GM12873 (cell line): Measurements from ENCODE around the gene ENTPD1.

Experiments
- TF ChIP-seq, protein P1 (sequence below): IDR thresholded peaks from 2 replicates; pipeline ENCODE4 v1.5.1; 2012; ENCODE audit warnings: low read depth, mild to moderate bottlenecking, moderate library complexity, low read length, control low read depth; ENCODE audit not compliant: insufficient read depth; ENCODE audit errors: missing control alignments

The ENTPD1 gene

GRCh38 chr10:95787447-95787846 lies 31.5 kb downstream of the ENTPD1 start:
- TF ChIP-seq, protein P1, sequence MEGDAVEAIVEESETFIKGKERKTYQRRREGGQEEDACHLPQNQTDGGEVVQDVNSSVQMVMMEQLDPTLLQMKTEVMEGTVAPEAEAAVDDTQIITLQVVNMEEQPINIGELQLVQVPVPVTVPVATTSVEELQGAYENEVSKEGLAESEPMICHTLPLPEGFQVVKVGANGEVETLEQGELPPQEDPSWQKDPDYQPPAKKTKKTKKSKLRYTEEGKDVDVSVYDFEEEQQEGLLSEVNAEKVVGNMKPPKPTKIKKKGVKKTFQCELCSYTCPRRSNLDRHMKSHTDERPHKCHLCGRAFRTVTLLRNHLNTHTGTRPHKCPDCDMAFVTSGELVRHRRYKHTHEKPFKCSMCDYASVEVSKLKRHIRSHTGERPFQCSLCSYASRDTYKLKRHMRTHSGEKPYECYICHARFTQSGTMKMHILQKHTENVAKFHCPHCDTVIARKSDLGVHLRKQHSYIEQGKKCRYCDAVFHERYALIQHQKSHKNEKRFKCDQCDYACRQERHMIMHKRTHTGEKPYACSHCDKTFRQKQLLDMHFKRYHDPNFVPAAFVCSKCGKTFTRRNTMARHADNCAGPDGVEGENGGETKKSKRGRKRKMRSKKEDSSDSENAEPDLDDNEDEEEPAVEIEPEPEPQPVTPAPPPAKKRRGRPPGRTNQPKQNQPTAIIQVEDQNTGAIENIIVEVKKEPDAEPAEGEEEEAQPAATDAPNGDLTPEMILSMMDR, result no peak

- TF ChIP-seq, protein P1, result no peak
Measured at GRCh38 chr10:95788830-95789229, 32.9 kb downstream of the ENTPD1 start.

DNA sequence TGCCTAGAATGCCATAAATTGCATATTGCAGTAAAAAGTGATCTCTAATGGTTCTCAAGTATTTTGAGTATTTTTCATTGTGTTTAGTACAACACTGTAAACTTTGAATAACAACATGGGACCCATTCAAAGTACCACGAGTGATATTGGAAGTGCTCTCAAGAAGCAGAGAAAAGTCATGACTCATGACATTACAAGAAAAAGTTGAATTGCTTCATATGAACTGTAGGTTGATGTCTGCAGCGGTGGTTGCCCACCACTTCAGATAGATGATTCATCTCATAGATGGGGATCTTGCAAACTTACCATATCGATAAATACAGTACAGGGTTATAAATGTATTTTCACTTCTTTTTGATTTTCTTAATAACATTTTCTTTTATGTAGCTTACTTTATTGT lies 33.9 kb downstream of the ENTPD1 start:
- TF ChIP-seq, protein P1, result no peak

DNA sequence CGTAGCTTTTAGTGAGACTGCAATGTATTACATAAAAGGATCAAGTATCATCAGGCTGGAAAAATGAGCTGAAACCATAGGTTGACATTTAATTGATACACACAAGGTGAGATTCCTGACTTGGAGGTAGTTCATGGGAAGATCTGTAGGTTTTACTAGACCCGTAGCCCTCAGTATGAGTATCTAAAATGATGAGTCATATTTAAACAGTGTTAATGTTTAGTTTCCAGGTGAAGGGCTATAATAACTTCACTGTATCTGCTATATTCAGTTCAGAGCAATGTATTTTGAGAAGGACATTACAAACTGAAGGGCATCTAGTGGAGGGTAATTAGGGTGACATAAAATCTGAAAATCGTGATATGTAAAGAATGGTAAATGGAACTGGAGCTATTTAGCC lies 35.0 kb downstream of the ENTPD1 start:
- TF ChIP-seq, protein P1, result no peak

DNA sequence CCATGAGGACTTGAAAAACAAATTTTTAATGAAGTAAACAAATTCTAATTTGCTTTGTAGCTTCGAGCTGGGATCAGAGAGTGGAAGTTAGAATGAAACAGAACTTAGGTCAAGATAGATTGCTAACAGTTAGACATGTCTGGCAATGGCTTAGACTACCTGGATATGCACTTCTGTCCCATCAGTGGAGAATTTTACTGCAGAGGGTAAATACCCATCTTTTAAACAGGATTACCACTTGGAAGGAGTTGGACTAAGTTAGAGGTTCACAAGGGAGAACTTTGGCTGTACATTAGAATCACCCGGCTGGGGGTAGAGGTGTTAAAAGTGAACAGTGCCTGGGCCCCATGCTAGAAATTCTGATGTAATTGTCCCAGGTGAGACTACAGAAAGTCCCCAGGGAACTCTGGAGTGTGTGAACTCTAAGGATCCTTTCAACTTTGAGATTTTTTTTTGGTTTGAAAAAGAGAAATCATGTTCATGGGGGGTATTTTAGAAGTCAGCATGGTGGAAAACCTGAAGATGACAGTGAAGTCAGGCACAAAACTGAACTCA lies 35.5 kb downstream of the ENTPD1 start:
- TF ChIP-seq, protein P1, result no peak

DNA sequence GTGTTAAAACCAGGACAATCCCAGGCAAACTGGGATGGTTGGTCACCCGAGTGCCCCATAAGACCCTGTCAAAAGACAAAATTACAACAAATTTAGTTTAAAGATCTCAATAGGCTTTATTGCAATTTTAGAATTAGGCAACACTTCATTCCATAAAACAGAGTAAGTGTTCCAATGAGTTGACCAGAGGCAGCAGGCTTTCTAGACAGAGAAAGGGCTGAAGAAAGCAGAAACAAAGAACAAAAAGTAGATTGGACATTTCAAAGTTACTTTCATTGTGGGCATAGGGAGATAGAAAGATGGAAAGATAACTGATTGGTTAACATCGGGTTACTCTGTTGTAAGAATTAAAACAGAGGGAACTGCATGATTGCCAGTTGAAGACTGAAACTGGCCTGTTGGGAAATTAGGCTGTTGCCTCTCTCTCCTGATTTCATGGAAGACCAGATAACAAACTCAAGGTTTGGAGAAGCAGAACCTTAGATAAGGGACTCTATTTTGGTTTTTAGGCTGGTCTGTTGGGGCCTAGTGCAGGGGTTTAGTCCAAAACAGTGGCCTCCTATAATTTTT lies 36.3 kb downstream of the ENTPD1 start:
- TF ChIP-seq, protein P1, result no peak

- TF ChIP-seq, protein P1, result no peak
Measured at GRCh38 chr10:95792874-95793285, 36.9 kb downstream of the ENTPD1 start.
